Sigmoid colon (tissue), 7 donors: Measurements from ENCODE around the gene KIAA1614. TPM values are rescaled to one million over a fixed set of nuclear protein-coding genes. Genes with fewer than 3 reads are reported as not detected.
A peak's percentile ranks its signal among the peaks of the same experiment; 100 is the strongest.

ENCODE experiments used
- DNase-seq: peaks from one replicate; pipeline ENCODE4 v3.0.0-alpha.2; 2019
- H3K27ac ChIP-seq, 4 donors: fragments of 200-600 bp; sonication (generic); one replicate each; pipeline ENCODE4 v1.5.1; 2016 to 2019; ENCODE audit warnings: mild to moderate bottlenecking in 1 of 4
- H3K27me3 ChIP-seq, 3 donors: fragments of 200-600 bp; sonication (generic); one replicate each; pipeline ENCODE4 v1.5.1; 2019; ENCODE audit warnings: mild to moderate bottlenecking in 1 of 3
- H3K36me3 ChIP-seq, 4 donors: fragments of 200-600 bp; sonication (generic); one replicate each; pipeline ENCODE4 v1.5.1; 2016 to 2019
- H3K4me1 ChIP-seq, 4 donors: fragments of 200-600 bp; sonication (generic); one replicate each; pipeline ENCODE4 v1.5.1; 2017 to 2019
- H3K4me3 ChIP-seq, 4 donors: fragments of 200-600 bp; sonication (generic); one replicate each; pipeline ENCODE4 v1.5.1; 2017 to 2019; ENCODE audit warnings: mild to moderate bottlenecking in 2 of 4, moderate library complexity in 1 of 4
- H3K9me3 ChIP-seq, 4 donors: fragments of 200-600 bp in 3 of 4; sonication (generic) in 3 of 4; one replicate each; pipeline versions ENCODE4 v1.5.1 to v1.6.1; 2013 to 2019
- CTCF ChIP-seq, 4 experiments: fragments of 450-650 bp in 3 of 4; fragments of 200-600 bp in 1 of 4; IDR thresholded peaks; one replicate each; pipeline ENCODE4 v1.5.1; 2016 to 2019; ENCODE audit warnings: antibody characterized with exemption in 4 of 4, mild to moderate bottlenecking in 3 of 4, moderate library complexity in 2 of 4
- EP300 ChIP-seq, 4 donors: sonication (generic); formaldehyde crosslinking; IDR thresholded peaks; one replicate each; pipeline ENCODE4 v1.6.1; 2017; ENCODE audit warnings: antibody characterized with exemption in 4 of 4
- POLR2A ChIP-seq, 2 donors: fragments of 450-650 bp; IDR thresholded peaks; one replicate each; pipeline ENCODE4 v1.6.1; 2016; ENCODE audit warnings: antibody characterized with exemption in 2 of 2, mild to moderate bottlenecking in 2 of 2, moderate library complexity in 2 of 2
- POLR2AphosphoS5 ChIP-seq, 4 donors: sonication (generic); formaldehyde crosslinking; IDR thresholded peaks; one replicate each; pipeline ENCODE4 v1.6.1; 2017; ENCODE audit warnings: antibody characterized with exemption in 4 of 4
- WGBS, 2 donors: extraction: QIAGEN DNeasy Blood & Tissue Kit; methylation state at CpG; one replicate each; pipeline ENCODE4 v1.1.7; 2013; 5-methylcytosine and 5-hydroxymethylcytosine counted together
- intact Hi-C: fragments of 100-400 bp; cut with DNase I; formaldehyde crosslinking; loops from one replicate; pipeline ENCODE4 v1.15.1; 2023
- polyA plus RNA-seq, 3 donors: library from polyadenylated mRNA; stranded (reverse); fragments of 200-250 nt; gene quantifications; one replicate each; pipeline ENCODE4 v1.2.3, GENCODE V29; 2013
- total RNA-seq, 4 donors: library from RNA; depleted of rRNA; stranded (reverse); fragments of >200 nt; gene quantifications; one replicate each; pipeline ENCODE4 v1.1.0, GENCODE V29; 2016
- donor health status: healthy with polysubstance abuse.
- donor health status: Bipolar disorder and iron deficiency.
- donor health status: healthy.

Gene KIAA1614
- total and polyA plus RNA-seq, 7 donors, result 1.2 to 14.8 (median 6.3) TPM

DNA sequence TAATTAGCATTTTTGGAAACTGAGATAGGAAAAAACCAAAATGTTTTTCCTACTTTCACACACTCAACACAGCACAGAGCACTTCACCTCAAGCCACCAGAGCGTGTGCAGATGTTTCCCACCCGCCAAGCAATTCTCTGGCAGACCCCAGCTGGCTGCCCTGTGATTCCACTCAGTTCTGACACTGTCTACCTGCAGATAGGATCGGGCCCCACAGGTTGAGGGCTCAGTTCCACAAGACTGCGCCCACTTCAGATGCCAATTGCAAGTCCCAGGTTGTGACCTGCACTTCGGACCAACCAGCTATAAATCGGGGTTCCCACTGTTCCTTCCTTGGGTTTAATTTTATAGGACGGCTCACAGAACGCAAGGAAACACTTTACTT is 9.9 kb downstream of the KIAA1614 start:
- no peak for DNase-seq
- Histone ChIP-seq H3K27me3 (no peaks in the 10 kb centered on the region), H3K36me3 (peaks cover 5 to 19% (median 9%) of the 10 kb centered on the region in 4 donors), H3K4me3 (no peak overlapping the region), H3K4me1 (peaks cover 0 to 35% (median 28%) of the 10 kb centered on the region in 4 donors), H3K9me3 (no peaks in the 10 kb centered on the region), H3K27ac (no peak overlapping the region)
- WGBS, 2 donors, result 90 to 91% methylated on average over 8 of the region's 8 CpGs
- TF ChIP-seq CTCF (IDR thresholded peaks at IDR 0.05) (no peak), EP300 (IDR thresholded peaks at IDR 0.05) (no peak), POLR2AphosphoS5 (IDR thresholded peaks at IDR 0.05) (no peak), POLR2A (IDR thresholded peaks at IDR 0.05) (no peak)
- intact Hi-C loops, result no loop called here

- peaks cover 3 to 13% (median 4%) of the 10 kb centered on the region in 4 donors for H3K36me3 ChIP-seq
Measured at GRCh38 chr1:180923021-180923841, 10.5 kb downstream of the KIAA1614 start.

GRCh38 chr1:180923887-180924286 is 11.2 kb downstream of the KIAA1614 start:
- H3K4me1 ChIP-seq, result peaks cover 0 to 47% (median 41%) of the 10 kb centered on the region in 4 donors
- intact Hi-C loops, result no loop called here
- H3K36me3 ChIP-seq, result peaks cover 0 to 7% (median 0%) of the 10 kb centered on the region in 4 donors
- H3K4me3 ChIP-seq, result no peak overlapping the region
- no peaks in the 10 kb centered on the region for H3K9me3 ChIP-seq
- peak overlapping the region in 1 of 4 donors; percentile 48 for H3K27ac ChIP-seq
- no peaks in the 10 kb centered on the region for H3K27me3 ChIP-seq
- DNase-seq, result no peak
- 80 to 81% methylated on average over 4 of the region's 4 CpGs for WGBS, 2 donors
- no peak for TF ChIP-seq POLR2A (IDR thresholded peaks at IDR 0.05)
- TF ChIP-seq POLR2AphosphoS5 (IDR thresholded peaks at IDR 0.05), result no peak
- TF ChIP-seq CTCF (IDR thresholded peaks at IDR 0.05), result no peak
- no peak for TF ChIP-seq EP300 (IDR thresholded peaks at IDR 0.05)

More at GRCh38 chr1:180923021-180923841, 10.5 kb downstream of the KIAA1614 start:
- intact Hi-C loops, result no loop called here
- 61 to 75% methylated on average over 13 of the region's 13 CpGs for WGBS, 2 donors
- peaks cover 0 to 41% (median 34%) of the 10 kb centered on the region in 4 donors for H3K4me1 ChIP-seq
- H3K4me3 ChIP-seq, result no peak overlapping the region
- no peaks in the 10 kb centered on the region for H3K9me3 ChIP-seq
- H3K27ac ChIP-seq, result peak overlapping the region in 1 of 4 donors; percentile 48
- TF ChIP-seq POLR2AphosphoS5 (IDR thresholded peaks at IDR 0.05), result no peak
- no peak for DNase-seq
- H3K27me3 ChIP-seq, result no peaks in the 10 kb centered on the region

GRCh38 chr1:180924939-180925338 is 12.2 kb downstream of the KIAA1614 start:
- DNase-seq, result no peak
- Histone ChIP-seq H3K4me3 (no peak overlapping the region), H3K27me3 (no peaks in the 10 kb centered on the region), H3K9me3 (no peaks in the 10 kb centered on the region), H3K36me3 (peaks cover 0 to 3% (median 0%) of the 10 kb centered on the region in 4 donors), H3K27ac (peak overlapping the region in 3 of 4 donors; percentile 83 to 89 (median 88)), H3K4me1 (peaks cover 0 to 53% (median 46%) of the 10 kb centered on the region in 4 donors)
- intact Hi-C loops, result no loop called here
- 77 to 92% methylated on average over 2 of the region's 2 CpGs for WGBS, 2 donors
- TF ChIP-seq POLR2A (IDR thresholded peaks at IDR 0.05) (no peak), POLR2AphosphoS5 (IDR thresholded peaks at IDR 0.05) (no peak), CTCF (IDR thresholded peaks at IDR 0.05) (no peak), EP300 (IDR thresholded peaks at IDR 0.05) (no peak)

- Histone ChIP-seq H3K4me3 (no peak overlapping the region), H3K27me3 (no peaks in the 10 kb centered on the region), H3K36me3 (peaks cover 0 to 6% (median 0%) of the 10 kb centered on the region in 4 donors), H3K4me1 (peaks cover 0 to 53% (median 46%) of the 10 kb centered on the region in 4 donors), H3K9me3 (no peaks in the 10 kb centered on the region), H3K27ac (peak overlapping the region; percentile 80 to 89 (median 86))
- intact Hi-C loops, result loop anchor here (2.0 kb wide), 1 partner anchor 15 kb away; no protein-coding TSS in a partner anchor
- no peak for TF ChIP-seq POLR2A (IDR thresholded peaks at IDR 0.05)
- 15 to 67% methylated on average over 7 of the region's 7 CpGs for WGBS, 2 donors
- DNase-seq, result no peak
Measured at GRCh38 chr1:180925471-180926051, 12.9 kb downstream of the KIAA1614 start.
